GM20000 (cell line): ENCODE measurements around the gene FBXW10.
"Not testable (repeated sequence)": the region's sequence is repeated elsewhere in the genome, so short reads cannot be mapped to it uniquely, and the experiment has no call there.

ENCODE experiments used
- DNase-seq: peaks from one replicate; pipeline ENCODE4 v3.0.0; 2012; ENCODE audit warnings: low spot score
- TF ChIP-seq, protein P1 (sequence below): IDR thresholded peaks from 2 replicates; pipeline ENCODE4 v1.5.1; 2012; ENCODE audit warnings: mild to moderate bottlenecking, control low read depth; ENCODE audit errors: extremely low read depth, missing control alignments

FBXW10 gene

DNA sequence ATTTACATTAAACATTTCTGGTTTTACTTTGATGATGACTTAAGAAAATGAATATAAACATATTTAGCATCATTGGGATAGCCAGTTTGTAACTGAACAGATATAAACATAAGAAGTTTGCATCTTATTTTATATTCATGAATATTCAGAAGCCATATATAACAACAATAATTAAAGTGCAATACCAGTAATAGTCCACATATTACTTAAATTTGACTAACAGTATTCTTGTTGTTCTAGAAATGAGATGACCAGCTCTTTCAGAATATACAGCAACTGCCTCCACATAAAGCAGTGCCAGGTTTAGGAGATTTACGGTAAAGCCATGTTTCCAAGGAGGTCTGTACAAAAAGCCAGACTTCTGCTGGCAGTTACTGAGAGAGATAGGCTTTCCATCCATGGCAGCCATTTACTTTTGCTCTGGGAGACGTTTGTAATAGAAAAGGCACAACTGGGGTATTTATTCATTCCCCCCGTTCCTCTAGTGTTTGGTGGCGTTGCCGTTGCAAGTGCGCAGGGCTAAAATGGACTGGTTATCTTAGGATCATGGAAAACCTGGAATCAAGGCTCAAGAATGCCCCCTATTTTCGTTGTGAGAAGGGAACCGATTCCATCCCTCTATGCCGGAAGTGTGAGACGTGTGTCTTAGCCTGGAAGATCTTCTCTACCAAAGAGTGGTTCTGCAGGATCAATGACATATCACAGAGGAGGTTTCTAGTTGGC lies at the start of gene FBXW10:
FBXW10 (plus strand) TSS at position 356 of the 723 bp plus-strand sequence; CDS start at position 547, 191 bp downstream.
- not testable (repeated sequence) for DNase-seq

DNA sequence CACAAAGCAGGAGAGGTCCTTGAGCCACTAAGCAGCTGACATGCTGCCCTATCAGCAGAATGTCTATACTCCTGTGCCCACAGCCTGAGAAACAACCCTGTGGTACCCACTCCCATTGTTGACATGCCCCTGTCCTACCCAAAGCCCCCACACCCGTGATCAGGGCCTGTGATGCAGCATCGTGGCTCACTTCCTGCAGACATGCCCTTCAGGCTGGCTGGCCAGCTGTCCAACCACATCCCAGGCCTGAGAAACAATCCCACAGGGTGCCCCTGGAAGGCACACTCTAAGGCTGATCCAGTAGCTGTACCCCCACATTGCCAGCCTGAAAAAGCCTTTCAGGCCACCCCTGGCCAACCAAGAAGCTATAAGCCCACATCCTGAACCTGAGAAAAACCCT lies 48.7 kb upstream of the FBXW10 start:
- DNase-seq, result not testable (repeated sequence)

- DNase-seq, result not testable (repeated sequence)
Measured at GRCh38 chr17:18698473-18699103, 45.3 kb upstream of the FBXW10 start.

DNA sequence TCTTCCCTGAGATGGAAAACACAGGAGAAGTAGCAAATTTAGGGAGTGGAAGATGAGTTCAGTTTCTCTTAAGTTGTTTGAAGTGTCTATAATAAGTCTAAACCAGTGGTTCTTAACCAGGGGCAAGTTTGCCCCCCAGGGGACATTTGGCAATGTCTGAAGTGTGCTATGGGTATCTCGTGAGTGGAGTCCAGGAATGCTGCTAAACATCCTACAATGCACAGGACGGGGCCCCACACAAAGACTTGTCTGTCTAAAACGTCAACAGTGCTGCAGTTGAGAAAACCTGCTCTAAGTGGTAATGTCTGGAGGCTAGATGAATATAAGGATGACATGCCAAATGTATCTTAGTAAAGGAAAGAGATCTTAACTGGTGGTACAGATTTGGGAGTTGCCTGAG lies 37.9 kb upstream of the FBXW10 start:
- DNase-seq, result not testable (repeated sequence)

GRCh38 chr17:18708215-18708614 lies 35.6 kb upstream of the FBXW10 start:
- DNase-seq, result not testable (repeated sequence)

- TF ChIP-seq, protein P1, sequence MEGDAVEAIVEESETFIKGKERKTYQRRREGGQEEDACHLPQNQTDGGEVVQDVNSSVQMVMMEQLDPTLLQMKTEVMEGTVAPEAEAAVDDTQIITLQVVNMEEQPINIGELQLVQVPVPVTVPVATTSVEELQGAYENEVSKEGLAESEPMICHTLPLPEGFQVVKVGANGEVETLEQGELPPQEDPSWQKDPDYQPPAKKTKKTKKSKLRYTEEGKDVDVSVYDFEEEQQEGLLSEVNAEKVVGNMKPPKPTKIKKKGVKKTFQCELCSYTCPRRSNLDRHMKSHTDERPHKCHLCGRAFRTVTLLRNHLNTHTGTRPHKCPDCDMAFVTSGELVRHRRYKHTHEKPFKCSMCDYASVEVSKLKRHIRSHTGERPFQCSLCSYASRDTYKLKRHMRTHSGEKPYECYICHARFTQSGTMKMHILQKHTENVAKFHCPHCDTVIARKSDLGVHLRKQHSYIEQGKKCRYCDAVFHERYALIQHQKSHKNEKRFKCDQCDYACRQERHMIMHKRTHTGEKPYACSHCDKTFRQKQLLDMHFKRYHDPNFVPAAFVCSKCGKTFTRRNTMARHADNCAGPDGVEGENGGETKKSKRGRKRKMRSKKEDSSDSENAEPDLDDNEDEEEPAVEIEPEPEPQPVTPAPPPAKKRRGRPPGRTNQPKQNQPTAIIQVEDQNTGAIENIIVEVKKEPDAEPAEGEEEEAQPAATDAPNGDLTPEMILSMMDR, result peak; percentile 6
Measured at GRCh38 chr17:18712354-18712999, 31.4 kb upstream of the FBXW10 start.

GRCh38 chr17:18718643-18719427 lies 25.0 kb upstream of the FBXW10 start:
- not testable (repeated sequence) for DNase-seq

More at GRCh38 chr17:18712354-18712999, 31.4 kb upstream of the FBXW10 start:
- not testable (repeated sequence) for DNase-seq

DNA sequence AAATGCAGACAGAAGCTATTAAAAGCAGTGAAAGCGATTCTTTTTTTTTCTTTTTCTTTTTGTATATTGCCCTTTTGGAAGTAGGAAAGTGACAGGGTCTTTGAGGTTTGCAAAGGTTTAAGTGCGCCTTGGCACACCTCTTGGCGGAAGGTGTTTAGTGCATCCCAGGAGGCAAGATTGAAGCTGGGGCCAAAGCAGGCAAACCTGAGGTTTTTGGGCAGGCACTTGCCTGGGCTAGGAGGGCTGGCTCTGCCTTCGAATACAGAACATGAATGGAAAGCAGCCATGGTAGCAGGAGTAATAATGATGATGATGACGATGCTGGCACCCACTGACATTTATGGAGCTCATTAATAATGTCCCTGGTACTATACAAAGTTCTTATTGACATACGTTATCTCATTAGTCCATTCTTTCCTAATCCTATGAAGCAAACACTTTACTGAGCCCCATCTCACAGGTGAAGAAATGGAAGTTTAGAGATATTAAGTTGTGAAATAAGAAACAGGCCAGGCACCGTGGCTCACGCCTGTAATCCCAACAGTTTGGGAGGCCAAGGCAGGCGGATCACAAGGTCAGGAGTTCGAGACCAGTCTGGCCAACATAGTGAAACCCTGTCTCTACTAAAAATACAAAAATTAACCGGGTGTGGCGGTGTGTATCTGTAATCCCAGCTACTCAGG lies 24.3 kb upstream of the FBXW10 start:
- not testable (repeated sequence) for DNase-seq

- not testable (repeated sequence) for DNase-seq
Measured at GRCh38 chr17:18721775-18722547, 21.9 kb upstream of the FBXW10 start.

- DNase-seq, result not testable (repeated sequence)
Measured at GRCh38 chr17:18722612-18723011, 21.2 kb upstream of the FBXW10 start.

DNA sequence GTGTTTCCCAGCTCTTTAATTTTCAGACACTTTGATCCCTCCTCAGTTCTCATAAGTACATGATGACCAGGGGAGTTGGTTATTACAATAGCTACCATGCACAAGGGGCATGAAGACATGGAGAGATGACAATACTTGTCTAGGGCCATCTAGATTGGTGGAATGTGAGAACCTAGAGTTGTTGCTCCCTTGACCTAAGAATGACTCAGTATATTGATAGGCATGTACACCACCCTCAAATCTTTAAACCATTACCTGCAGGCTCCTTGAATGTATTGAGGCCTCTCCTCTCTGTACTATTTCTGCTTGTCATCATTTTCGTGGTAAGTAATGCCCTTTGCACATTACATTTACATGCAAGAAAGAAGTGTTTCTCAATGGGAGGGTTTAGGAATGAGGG lies 20.3 kb upstream of the FBXW10 start:
- not testable (repeated sequence) for DNase-seq

DNA sequence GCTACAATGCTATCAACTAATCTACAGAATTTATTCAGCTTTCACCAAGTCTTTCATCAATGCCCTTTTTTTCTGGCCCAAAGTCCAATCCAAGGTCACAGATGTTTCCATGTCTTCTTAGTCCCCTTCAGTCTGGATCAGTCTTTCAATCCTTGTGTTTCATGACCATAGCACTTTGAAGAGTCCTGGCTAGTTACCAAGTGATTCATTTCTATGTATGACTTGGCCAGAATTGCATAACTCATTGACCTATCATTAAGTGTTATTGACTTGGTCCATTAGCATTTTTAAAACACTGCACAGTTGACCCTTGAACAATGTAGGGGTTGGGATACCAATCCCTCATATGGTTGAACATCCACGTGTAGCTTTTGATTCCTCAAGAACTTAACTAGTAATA lies 11.4 kb upstream of the FBXW10 start:
- not testable (repeated sequence) for DNase-seq

DNA sequence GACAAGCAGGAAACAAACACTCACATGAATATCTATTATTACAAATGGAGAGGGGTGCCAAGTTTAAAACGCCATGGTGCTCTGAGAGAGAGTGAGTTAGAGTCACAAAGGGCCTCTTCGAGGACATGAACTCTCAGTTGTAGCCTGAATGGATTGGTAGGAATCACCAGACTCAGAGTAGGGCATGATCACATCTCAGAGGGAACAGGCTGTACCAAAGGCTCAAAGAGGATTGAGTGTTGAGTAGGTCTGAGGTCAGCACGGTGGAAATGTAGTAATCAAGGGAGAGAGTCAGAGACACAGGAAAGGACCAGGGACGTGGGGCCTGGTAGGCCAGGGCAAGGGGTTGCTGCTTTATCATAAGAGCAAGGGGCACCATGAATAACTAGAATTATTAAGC lies 10.5 kb upstream of the FBXW10 start:
- not testable (repeated sequence) for DNase-seq

DNA sequence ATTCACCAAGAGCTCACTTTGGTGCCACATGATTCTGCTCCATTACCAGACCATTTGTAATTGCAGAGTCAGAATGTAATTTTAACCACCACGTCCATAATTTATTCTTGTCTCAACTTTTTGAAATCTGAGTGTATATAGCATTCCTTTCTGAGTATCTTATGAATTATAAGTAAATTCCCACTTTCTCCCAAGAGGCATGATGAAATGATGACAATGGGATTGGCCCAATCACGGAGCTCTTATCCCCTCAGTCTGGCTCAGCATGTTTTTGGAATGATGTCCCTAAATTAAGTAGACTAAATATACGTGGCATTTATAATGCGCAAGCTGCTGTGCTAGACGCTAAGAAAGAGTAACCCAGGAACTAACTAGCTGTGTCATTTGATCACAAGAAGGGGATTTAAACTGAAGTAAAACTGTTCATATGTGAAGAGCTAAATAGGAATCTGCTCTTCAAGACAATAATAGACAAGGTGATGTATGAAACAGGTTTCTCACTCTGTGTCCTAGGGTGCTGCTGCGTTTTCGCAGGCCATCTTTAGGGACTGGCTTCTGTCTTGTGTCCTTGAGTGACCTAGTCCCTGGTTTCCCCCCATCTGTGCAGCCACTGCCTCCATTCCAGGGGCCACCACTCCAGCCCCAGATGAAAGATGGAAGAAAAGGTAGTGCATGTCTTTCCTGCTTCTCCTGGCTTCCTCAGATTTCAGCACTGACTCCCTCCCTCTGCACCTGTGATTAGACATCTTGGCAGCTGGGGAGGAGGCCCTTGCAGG lies 4.0 kb upstream of the FBXW10 start:
- not testable (repeated sequence) for DNase-seq

DNA sequence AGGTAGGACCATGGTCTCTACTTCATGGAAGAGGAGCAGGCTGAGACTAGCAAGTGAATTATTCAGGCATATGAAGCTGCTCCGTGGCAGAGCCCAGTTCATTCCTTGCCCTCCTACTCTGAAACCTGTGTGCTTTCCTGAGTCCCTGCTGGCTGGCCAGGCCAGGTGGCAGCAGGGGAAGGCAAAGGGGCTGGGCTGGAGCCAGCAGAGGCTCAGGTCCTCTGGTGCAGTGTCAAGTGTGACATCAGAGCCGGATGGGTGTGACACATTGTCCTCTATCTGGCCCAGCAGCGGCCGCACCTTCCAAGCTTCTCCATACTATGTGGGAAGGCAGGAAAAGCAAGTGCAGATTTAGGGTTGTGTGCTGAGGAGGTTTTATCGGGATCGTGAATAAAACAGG lies 2.6 kb upstream of the FBXW10 start:
- not testable (repeated sequence) for DNase-seq

DNA sequence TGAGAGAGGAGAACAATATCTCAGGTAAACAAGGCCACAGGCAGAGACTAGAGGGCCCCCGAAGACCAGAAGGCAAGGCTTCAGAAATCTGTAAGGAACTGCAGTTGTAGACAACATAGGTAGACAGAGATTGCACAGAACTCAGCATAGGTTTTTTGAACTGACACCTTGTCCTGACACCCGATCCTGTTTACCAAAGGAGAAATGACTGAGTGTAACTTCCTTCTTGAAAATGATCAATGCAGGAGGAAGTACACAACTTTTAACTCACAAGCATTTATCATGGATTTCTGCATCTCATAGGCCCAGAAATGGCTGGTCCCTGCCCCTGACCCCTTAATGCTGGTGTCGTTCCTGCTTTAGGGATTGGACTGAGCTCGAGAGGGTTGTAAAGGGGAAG lies 872 bp downstream of the FBXW10 start:
- not testable (repeated sequence) for DNase-seq

GRCh38 chr17:18746551-18746950 lies 2.7 kb downstream of the FBXW10 start:
- not testable (repeated sequence) for DNase-seq

GRCh38 chr17:18747501-18747900 lies 3.6 kb downstream of the FBXW10 start:
- DNase-seq, result not testable (repeated sequence)
